GM21390 (cell line): ENCODE results near the gene FBL.
"Not testable (repeated sequence)": the region's sequence is repeated elsewhere in the genome, so short reads cannot be mapped to it uniquely, and the experiment has no call there.

Source experiments
- ATAC-seq: cut with Tn5 transposase; IDR thresholded peaks from one replicate; pipeline ENCODE4 v1.9.1; 2021; ENCODE audit not compliant: unreplicated experiment

FBL gene

GRCh38 chr19:39877488-39877887 is 31.3 kb upstream of the FBL start:
- ATAC-seq: not testable (repeated sequence)

GRCh38 chr19:39876486-39876885 is 30.3 kb upstream of the FBL start:
- not testable (repeated sequence) for ATAC-seq

- not testable (repeated sequence) for ATAC-seq
Measured at GRCh38 chr19:39875401-39875864, 29.3 kb upstream of the FBL start.

GRCh38 chr19:39874404-39874803 is 28.2 kb upstream of the FBL start:
- ATAC-seq: no peak

- no peak for ATAC-seq
Measured at GRCh38 chr19:39873385-39873784, 27.2 kb upstream of the FBL start.

- no peak for ATAC-seq
Measured at GRCh38 chr19:39871886-39872866, 26.0 kb upstream of the FBL start.

- no peak for ATAC-seq
Measured at GRCh38 chr19:39871362-39871761, 25.2 kb upstream of the FBL start.

GRCh38 chr19:39870171-39870971 is 24.2 kb upstream of the FBL start:
- no peak for ATAC-seq

GRCh38 chr19:39867952-39868351 is 21.8 kb upstream of the FBL start:
- ATAC-seq: no peak

- ATAC-seq: no peak
Measured at GRCh38 chr19:39867133-39867532, 21.0 kb upstream of the FBL start.

- no peak for ATAC-seq
Measured at GRCh38 chr19:39865953-39866352, 19.8 kb upstream of the FBL start.

GRCh38 chr19:39865186-39865585 is 19.0 kb upstream of the FBL start:
- no peak for ATAC-seq

GRCh38 chr19:39864118-39864517 is 17.9 kb upstream of the FBL start:
- ATAC-seq: no peak

- no peak for ATAC-seq
Measured at GRCh38 chr19:39858541-39858940, 12.4 kb upstream of the FBL start.

GRCh38 chr19:39852882-39853281 is 6.7 kb upstream of the FBL start:
- no peak for ATAC-seq

- no peak for ATAC-seq
Measured at GRCh38 chr19:39850892-39851291, 4.7 kb upstream of the FBL start.

GRCh38 chr19:39848392-39848791 is 2.2 kb upstream of the FBL start:
- ATAC-seq: no peak

- ATAC-seq: no peak
Measured at GRCh38 chr19:39847525-39847924, 1.3 kb upstream of the FBL start.

- no peak for ATAC-seq
Measured at GRCh38 chr19:39846678-39847486, 703 bp upstream of the FBL start.

- no peak for ATAC-seq
Measured at GRCh38 chr19:39845584-39845932, 621 bp downstream of the FBL start.

- ATAC-seq: no peak
Measured at GRCh38 chr19:39845172-39845571, 1.0 kb downstream of the FBL start.
